HL-60/S4 (cell line): ENCODE measurements around the gene SGIP1.

Source experiments
- in situ Hi-C: fragments of 300-500 bp; cut with MboI; formaldehyde crosslinking; loops from 2 replicates; pipeline ENCODE4 v1.14.3; 2022; ENCODE audit warnings: low sequenced_read_pairs

The SGIP1 gene

DNA sequence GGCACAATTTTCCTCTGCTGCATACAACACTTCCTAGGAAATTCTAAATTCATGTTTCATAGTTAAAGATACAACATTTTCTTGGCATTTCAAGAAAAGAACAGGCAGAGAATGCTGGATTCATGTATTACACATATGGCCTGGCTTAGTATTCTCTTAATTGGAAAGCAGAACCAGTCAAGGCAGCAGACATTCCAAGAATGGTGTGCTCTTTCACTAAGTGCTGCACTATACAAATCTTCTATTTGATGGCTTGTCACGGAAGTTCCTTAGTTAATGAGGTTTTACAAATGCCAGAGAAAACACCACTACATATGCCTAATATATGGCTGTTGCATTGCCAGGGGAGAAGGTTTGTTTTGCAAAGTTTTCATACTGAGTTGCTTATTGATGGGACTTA lies 137.5 kb downstream of the SGIP1 start:
- in situ Hi-C loops = no loop called here

DNA sequence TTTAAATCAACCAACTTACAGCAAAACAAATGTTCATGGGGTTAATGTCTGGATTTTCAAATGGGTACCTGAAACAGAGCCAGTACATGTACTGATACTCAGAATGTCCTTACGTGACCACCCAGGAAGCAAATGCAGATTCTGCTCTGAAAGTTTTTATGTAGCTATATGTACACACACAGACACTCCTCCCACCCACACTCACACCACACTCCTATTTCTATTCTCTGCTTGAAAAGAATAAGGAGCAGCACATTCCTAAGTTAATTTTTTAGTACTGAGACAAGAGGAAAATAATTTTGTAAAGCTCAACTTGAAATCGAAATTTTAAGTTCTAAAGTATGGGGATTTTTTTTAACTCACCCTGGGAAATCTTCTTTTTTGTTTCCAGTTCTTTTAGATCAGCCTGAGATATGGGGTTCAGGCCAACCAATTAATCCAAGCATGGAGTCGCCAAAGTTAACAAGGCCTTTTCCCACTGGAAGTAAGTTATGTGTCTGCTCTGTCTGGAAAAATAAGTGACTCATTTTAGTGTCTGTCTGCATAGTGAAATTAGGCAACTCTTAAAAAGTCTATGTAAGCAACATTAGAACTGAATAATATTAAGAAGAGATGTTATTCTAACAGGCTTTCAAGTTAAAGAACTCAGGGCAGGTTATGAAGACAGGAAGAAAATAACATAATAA lies 142.8 kb downstream of the SGIP1 start:
- in situ Hi-C loops = no loop called here

DNA sequence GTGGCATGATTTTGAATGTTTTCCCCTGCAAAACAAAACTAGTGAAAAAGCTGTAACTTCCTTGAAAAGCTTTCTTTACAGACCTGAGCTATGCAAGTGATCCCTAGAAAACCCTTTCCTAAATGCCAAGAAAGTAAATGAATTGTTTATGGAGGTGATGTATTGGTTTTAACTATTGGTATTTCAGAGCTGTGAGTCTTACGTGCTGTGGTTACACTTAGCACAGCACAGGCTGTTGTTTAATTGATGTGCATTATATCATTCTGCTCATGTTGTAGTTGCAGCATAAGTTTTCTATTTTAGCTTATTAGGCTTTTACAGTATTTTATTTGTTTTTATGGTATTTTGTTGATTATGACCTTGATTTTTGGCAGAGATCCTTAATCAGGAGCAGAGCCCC lies 144.2 kb downstream of the SGIP1 start:
- in situ Hi-C loops = no loop called here

DNA sequence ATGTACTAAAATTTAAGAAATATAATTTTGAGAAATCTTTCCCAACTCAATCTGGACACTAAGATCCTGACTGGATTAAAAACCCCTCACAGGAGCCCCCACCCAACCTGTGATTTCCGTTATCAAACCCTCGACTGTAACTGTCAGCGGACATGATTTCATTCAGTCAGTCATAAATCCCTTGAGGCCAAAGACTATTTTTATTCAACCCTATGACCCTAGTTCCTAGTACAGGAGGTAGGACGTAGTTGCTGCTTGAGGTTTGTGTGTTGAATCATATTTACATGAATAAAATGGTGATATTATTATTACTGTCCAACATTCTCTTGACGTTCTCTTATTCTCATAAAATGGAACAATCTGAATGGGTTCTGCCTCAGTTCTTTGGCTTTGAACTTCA lies 145.2 kb downstream of the SGIP1 start:
- in situ Hi-C loops = no loop called here

DNA sequence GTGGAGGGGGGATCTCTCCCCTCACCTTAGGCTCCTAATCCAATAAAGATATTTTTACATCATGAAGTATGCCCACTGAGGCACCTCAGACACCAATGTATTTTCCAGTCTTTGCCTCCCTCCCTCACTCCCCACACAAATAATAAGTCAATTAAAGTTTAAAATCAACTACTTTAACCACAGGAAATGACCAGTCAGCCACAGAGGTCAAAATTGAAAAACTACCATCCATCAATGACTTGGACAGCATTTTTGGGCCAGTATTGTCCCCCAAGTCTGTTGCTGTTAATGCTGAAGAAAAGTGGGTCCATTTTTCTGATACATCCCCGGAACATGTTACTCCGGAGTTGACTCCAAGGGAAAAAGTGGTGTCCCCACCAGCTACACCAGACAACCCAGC lies 147.7 kb downstream of the SGIP1 start:
- in situ Hi-C loops = no loop called here

DNA sequence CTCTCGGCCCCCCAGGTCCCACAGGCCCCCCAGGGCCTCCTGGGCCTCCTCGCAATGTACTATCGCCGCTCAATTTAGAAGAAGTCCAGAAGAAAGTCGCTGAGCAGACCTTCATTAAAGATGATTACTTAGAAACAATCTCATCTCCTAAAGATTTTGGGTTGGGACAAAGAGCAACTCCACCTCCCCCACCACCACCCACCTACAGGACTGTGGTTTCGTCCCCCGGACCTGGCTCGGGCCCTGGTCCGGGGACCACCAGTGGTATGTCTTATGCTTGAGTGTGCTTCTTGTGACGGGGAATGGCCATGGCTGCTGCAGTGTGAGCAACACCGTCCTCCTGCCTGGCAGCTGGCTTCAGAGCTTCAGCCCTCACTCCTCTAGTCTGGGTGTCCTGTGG lies 148.2 kb downstream of the SGIP1 start:
- in situ Hi-C loops = no loop called here

DNA sequence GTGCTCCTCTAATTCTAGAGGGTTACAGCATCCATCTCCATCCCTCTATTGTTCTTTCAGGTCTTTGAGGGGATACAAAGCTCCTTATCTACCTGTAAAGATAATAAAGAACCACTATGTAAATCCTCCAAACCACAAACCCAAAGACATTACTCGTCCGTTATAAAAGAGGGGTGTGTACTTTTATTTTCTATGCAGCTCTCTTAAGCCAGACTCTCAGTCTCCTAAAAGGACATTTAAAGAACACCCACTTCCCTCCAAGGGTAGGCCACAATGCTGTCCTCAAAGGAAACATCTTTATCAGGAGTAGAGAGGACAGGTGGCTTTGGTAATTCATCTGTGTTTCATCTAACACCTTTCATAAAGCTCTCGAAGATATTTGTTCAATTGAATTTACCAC lies 150.4 kb downstream of the SGIP1 start:
- in situ Hi-C loops = no loop called here

DNA sequence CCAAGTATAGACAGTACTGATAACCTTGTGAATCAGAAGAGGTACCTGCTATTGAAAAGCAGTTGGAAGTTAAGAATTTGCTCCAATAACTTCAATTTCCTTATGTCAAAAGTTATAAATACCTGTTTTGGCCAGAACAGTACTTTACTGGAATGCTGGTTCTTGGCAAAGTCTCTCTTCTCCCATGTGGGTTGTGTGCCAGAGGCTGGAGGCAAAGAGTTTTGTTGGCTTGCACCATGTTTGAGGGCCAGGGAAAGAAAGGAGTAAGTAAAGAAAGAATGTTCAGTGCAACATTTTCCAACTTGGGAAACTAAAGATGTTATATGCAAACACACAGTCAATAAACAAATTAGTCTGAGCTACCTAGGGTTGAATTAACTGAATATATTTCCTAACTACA lies 151.3 kb downstream of the SGIP1 start:
- in situ Hi-C loops = no loop called here

DNA sequence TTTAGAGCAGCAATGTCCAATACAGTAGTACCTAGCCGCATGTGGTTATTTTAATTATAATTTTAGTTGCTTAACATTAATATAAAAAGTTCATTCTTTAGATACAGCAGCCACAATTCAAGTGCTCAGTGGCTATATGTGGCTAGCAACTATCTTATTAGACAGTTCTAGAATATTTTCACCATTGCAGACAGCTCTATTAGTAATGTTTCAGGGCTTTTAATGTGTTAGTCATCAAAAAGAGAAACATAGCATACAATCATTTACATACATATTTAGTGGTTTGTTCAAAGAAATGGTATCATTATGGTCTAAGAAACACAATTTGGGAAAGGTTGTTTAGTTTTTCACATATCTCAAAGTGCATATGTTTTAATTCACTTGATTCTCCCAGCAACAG lies 151.7 kb downstream of the SGIP1 start:
- in situ Hi-C loops = no loop called here

DNA sequence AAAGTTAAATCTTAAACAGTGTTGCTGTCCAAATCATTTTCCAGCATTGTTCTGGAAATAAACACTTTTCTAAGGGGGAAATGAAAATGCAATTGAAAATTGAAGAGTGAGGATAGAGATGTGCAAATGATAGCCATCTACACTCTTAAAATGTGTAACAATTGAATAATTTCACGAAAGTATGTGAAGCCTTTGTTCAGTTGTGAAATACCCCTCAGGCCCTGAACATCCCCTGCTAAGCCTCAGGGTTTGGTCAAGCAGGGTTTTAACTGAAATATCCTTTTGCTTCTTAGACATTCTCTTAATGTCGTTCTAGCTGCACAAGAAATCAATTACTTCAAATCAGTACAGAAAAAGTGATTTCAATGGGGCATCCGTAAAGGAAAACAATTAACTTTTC lies 152.5 kb downstream of the SGIP1 start:
- in situ Hi-C loops = no loop called here

DNA sequence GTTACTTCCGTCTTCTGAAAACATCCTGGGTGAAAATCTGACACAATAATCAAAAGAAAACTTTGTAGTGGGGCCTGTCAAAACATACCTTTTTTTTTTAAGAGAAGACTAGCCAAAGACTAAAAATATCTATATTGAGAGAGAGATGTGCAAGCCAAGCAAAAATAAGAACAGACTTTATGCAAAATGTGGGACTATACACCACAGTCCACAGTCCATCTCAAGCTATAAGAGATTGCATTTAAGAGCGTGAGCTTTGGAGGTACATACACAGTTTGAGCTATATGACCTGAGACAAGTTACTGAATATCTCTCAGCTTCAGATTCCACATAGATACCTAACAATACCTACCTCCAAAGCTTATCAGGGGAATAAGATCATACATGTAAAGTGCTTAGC lies 153.4 kb downstream of the SGIP1 start:
- in situ Hi-C loops = no loop called here

DNA sequence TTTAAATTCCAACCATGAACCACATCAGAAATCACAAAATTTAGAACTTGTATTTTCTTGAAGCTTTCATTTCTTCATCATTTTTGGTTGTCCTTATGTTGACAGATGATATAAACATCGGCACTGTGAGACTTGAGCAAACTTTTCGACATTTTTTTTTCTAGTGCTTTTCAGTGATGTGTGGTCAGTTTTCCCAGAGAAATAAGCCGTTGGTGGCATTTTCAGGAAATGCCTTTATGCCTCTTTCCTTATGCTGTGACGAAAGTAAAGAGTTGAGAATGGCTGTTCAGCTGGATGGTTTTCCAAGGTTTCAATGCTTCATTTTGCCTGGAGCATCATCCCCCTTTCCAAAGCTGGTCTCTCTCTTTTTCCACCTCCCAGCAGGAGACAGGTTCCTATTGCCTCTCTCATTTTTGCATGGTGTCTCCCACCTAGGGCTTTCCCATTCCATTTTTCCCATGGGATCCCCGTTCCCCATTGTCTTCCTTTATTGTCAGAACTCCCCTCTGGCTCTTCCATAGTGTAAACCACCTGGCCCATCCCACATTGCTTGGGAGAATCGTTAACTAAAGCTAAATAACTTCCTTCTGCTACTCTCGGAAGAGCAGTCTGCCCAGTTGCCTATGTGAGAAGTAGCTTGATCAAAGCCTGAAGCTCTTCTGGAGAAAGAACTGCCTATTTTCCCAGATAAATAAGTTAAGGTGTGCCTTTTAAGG lies 156.9 kb downstream of the SGIP1 start:
- in situ Hi-C loops = no loop called here

DNA sequence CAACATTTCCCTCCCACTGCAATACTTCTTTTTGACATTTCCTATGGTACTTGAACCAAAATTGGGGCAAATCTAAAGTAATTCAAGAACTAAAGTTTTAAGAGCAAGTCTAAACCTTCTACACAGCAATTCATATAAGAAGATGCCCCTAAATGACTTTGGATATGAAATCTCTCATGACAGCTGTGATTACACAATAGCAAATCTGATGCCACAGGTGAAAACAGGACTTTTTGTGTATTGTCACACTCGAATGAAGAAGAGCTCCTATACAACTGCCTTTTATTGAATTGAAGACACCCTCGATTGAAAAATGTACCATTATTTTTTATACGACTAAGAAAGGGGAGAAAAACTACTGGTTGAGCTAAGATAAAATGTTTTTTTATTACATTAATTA lies 158.7 kb downstream of the SGIP1 start:
- in situ Hi-C loops = no loop called here

DNA sequence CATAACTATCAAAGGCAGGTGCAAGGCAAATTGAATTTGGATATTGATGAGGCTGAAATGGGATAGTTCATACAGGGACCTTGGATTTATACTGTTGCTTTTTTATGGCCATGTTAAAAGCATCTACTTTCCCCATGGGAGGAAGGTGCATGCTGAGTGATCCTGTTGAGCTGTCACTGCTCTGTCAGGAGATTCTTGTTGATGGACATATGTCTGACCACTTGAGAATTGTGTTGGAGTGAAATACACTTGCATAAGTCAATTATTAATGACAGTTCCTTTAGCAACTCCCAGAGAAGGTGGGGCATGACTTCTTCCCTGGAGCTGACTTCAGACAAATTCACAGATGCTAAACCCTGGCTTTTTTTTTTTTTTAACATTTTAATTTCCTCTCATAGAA lies 159.9 kb downstream of the SGIP1 start:
- in situ Hi-C loops = no loop called here

DNA sequence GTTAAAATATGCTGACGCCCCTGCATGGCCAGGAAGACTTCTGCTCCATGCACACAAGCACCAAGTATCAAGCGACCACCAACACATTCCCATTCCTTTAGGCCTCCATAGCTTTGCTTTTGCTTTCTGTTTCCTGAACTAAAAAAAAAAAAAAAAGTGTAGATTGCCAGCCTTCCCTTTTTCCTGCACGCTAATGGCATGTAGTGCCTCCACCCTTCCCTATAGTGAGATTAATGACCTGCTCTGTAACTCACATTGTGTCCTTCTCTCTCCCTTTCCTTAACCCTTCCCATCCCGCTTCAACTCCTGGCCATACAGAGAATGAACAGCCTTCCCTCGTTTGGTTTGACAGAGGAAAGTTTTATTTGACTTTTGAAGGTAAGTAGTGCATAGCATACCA lies 161.2 kb downstream of the SGIP1 start:
- in situ Hi-C loops = no loop called here

DNA sequence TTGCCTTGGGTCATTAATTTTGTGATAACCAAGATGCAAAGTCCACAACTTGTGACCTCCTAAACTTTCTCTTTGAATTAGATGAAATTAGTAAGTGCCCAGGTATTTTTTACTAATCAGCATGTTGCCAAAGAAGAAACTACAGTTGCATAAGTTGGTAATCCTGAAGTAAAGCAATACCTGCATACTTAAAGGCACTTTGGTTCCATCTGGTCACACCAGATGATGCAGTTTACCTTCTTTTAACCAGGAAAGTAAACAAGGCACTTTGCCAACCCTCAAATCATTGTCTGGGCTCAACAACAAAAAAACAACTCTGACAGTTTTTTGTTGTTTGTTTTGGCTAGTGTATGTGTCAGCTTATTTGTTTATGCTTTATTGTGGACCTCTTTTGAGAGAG lies 162.8 kb downstream of the SGIP1 start:
- in situ Hi-C loops = no loop called here

DNA sequence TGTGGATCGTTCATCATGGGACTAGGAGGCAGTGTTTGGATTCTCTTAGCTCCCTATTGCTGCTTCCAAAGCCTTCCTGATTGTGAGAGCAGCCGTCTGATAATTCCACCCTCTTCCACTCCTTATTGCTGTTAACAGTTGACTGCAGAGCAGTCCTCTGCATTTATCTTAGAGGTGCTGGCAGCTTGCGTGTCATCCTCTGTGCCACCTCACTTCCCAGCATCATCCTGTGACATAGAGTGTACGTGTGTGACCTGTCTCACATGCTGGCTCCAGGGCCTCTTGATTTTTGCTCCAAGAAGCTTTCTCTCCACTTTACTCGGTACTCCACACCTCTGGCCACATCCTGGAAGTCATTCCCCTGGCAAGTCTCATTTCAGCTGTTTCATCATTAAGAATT lies 165.3 kb downstream of the SGIP1 start:
- in situ Hi-C loops = no loop called here

DNA sequence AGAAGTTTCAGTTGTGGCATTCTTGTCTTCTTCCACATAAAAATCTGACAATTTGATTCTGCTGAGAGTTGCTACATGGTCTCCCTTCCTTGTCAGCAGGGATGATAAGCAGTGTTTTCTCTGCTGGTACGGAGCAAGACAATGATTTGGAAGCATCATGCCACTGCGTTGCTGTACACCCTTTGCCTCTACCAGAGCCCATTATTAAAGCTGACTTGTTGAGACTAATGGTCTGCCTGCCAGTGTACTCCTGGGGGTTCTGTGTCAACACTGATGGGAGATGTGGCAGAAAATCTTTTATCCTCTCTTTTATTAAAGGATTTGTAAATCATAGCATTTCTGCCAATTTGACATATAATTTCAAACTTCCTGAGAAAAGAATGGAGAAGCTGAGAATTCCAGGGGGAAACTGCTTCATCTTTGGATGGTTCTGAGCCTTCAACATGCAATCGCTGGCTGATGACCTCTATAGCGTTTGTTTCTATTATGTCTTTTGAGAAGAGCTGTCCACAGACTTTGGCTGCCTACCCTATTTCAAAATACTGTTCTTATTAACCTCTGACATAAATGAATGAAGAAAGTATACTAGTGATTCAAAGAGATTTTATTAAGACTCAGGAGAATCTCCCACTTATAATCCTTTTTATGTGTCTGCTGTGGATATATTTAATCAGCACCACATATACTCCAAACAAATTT lies 170.4 kb downstream of the SGIP1 start:
- in situ Hi-C loops = no loop called here

DNA sequence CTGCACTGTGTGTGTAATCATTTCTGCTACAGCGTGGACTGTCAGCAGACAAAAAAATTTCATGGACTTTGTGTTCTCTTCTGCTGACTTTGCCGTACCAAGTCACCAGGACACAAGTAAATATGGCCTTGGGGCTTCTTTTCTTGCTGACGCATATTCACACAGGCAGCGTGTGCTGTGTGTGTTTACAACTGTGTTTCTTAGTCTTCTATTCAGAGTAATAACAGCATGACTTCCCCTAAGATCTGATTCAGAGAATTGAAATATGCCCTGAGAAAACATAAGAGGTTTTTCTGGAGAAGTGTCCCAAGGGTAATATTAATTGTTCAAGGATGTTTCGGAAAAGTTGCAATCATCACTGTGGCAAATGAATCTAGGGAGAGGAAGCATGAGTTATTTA lies 171.2 kb downstream of the SGIP1 start:
- in situ Hi-C loops = no loop called here

DNA sequence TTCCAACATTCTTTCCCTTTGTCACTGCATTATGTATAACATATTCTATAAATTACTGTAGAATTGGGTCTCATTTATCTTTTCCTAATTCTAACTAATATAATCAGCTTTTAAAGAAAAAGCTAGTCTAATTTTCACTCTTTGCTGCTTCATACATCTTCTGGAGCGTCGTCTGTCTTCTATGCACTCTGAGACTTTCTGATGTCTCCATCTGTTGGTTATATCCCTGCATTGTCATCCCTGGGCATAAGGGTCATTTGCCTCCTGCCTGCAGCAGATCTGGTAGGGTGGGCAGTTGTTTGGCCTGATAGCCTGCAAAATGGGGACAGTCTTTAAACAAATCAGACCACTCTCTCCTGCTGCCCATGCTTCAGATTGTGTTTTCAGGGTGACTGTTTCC lies 177.5 kb downstream of the SGIP1 start:
- in situ Hi-C loops = no loop called here

DNA sequence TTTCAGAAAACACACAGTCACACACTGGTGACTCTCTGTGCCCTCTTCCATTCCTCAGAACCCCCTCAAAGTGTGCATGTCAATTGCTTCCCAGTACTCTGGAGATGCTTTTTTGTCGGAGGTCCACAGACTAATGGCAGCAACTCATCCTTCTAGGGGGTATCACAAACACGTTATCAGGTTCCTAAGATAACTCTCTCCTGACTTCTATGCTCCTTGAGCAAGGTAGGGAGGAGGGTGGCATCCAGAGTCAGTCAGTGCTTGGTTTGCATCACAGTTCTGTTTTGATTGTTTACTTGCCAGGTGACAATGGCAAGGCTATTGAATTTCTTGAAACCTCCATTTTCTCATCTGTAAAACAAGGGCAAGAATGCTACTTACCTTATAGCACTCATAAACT lies 178.9 kb downstream of the SGIP1 start:
- in situ Hi-C loops = no loop called here

DNA sequence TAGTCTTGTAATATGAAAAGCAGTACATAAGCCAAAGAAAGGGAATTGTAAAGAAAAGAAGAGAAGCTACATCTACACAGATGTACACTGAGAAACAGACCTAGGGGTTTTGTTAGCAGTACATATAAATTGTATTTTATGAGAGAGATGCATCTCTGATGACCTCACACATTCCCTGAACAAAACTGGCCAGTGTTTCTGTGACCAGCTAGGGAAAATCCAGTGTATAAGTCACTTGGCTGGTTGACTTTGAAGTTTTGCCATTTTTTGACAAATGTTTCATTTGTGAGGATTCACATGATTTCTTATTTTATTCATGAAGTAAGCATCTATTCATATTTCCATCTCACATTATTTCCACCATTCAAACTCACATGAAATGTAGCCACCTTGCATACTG lies 190.0 kb downstream of the SGIP1 start:
- in situ Hi-C loops = no loop called here
